ENCODE results near the gene CMSS1.

CMSS1 gene

GRCh38 chr3:100216713-100217112, 399.1 kb downstream of the CMSS1 start:
- H4K5ac ChIP-seq (ENCODE audit: low read length), result no peak overlapping the region
- no peaks in the 10 kb centered on the region for H3K79me1 ChIP-seq (ENCODE audit: low read length)
- H3K4me2 ChIP-seq (ENCODE audit: low read length), result no peak overlapping the region
- no peaks in the 10 kb centered on the region for H3K36me3 ChIP-seq (ENCODE audit: control insufficient read depth, insufficient read depth, low read length)
- WGBS (ENCODE audit: extremely low coverage, insufficient coverage, low lambda C conversion rate), result no CpG with 5 or more reads among the region's 1 CpG
- no peak overlapping the region for H3K18ac ChIP-seq (ENCODE audit: low read length)
- no peak overlapping the region for H3K23ac ChIP-seq (ENCODE audit: low read length)
- no peak overlapping the region for H2BK5ac ChIP-seq (ENCODE audit: low read length)
- DNase-seq, result no peak
- no peaks in the 10 kb centered on the region for H3K27me3 ChIP-seq (ENCODE audit: insufficient read depth, low read length, poor library complexity)
- no peak overlapping the region for H4K8ac ChIP-seq (ENCODE audit: low read depth, low read length)
- H3K4me1 ChIP-seq (ENCODE audit: control insufficient read depth, low read depth, low read length), result no peaks in the 10 kb centered on the region
- no peaks in the 10 kb centered on the region for H3K79me2 ChIP-seq (ENCODE audit: control insufficient read depth, insufficient read depth, low read length)
- no peak overlapping the region for H3K56ac ChIP-seq (ENCODE audit: low read length)
- no peak overlapping the region for H3K27ac ChIP-seq (ENCODE audit: low read depth, low read length)
- H2BK15ac ChIP-seq (replicated peaks; ENCODE audit: low read depth), result no peak overlapping the region
- no peak overlapping the region for H2BK120ac ChIP-seq (ENCODE audit: low read depth, low read length)
- no peak overlapping the region for H3K9ac ChIP-seq (ENCODE audit: low read length)
- H3K4ac ChIP-seq (ENCODE audit: low read depth, low read length), result no peak overlapping the region
- H2AK5ac ChIP-seq (ENCODE audit: low read length), result no peak overlapping the region
- no peak overlapping the region for H3K4me3 ChIP-seq (ENCODE audit: low read length)

- H3K27me3 ChIP-seq (ENCODE audit: insufficient read depth, low read length, poor library complexity), result no peaks in the 10 kb centered on the region
- no peak overlapping the region for H2BK5ac ChIP-seq (ENCODE audit: low read length)
- WGBS (ENCODE audit: extremely low coverage, insufficient coverage, low lambda C conversion rate), result no CpG with 5 or more reads among the region's 1 CpG
- H3K56ac ChIP-seq (ENCODE audit: low read length), result no peak overlapping the region
- no peak overlapping the region for H4K5ac ChIP-seq (ENCODE audit: low read length)
- no peak overlapping the region for H3K4me2 ChIP-seq (ENCODE audit: low read length)
- H2BK120ac ChIP-seq (ENCODE audit: low read depth, low read length), result no peak overlapping the region
- H3K23ac ChIP-seq (ENCODE audit: low read length), result no peak overlapping the region
- H3K27ac ChIP-seq (ENCODE audit: low read depth, low read length), result no peak overlapping the region
- H2AK5ac ChIP-seq (ENCODE audit: low read length), result no peak overlapping the region
- H3K9ac ChIP-seq (ENCODE audit: low read length), result no peak overlapping the region
- no peaks in the 10 kb centered on the region for H3K79me2 ChIP-seq (ENCODE audit: control insufficient read depth, insufficient read depth, low read length)
- H2BK15ac ChIP-seq (replicated peaks; ENCODE audit: low read depth), result no peak overlapping the region
- H3K36me3 ChIP-seq (ENCODE audit: control insufficient read depth, insufficient read depth, low read length), result no peaks in the 10 kb centered on the region
- no peak overlapping the region for H3K4ac ChIP-seq (ENCODE audit: low read depth, low read length)
- no peaks in the 10 kb centered on the region for H3K4me1 ChIP-seq (ENCODE audit: control insufficient read depth, low read depth, low read length)
- no peak overlapping the region for H3K4me3 ChIP-seq (ENCODE audit: low read length)
- no peaks in the 10 kb centered on the region for H3K79me1 ChIP-seq (ENCODE audit: low read length)
- no peak for DNase-seq
- no peak overlapping the region for H4K8ac ChIP-seq (ENCODE audit: low read depth, low read length)
- H3K18ac ChIP-seq (ENCODE audit: low read length), result no peak overlapping the region
Measured at GRCh38 chr3:100221159-100221558, 403.5 kb downstream of the CMSS1 start.

- Histone ChIP-seq H2BK5ac (ENCODE audit: low read length) (no peak overlapping the region), H4K5ac (ENCODE audit: low read length) (no peak overlapping the region), H3K4me3 (ENCODE audit: low read length) (no peak overlapping the region), H3K23ac (ENCODE audit: low read length) (no peak overlapping the region), H3K9ac (ENCODE audit: low read length) (no peak overlapping the region), H2BK15ac (replicated peaks; ENCODE audit: low read depth) (no peak overlapping the region), H3K27ac (ENCODE audit: low read depth, low read length) (no peak overlapping the region), H3K79me2 (ENCODE audit: control insufficient read depth, insufficient read depth, low read length) (no peaks in the 10 kb centered on the region), H3K27me3 (ENCODE audit: insufficient read depth, low read length, poor library complexity) (no peaks in the 10 kb centered on the region), H4K8ac (ENCODE audit: low read depth, low read length) (no peak overlapping the region), H3K4ac (ENCODE audit: low read depth, low read length) (no peak overlapping the region), H2AK5ac (ENCODE audit: low read length) (no peak overlapping the region), H3K4me1 (ENCODE audit: control insufficient read depth, low read depth, low read length) (no peaks in the 10 kb centered on the region), H3K36me3 (ENCODE audit: control insufficient read depth, insufficient read depth, low read length) (no peaks in the 10 kb centered on the region), H3K4me2 (ENCODE audit: low read length) (no peak overlapping the region), H2BK120ac (ENCODE audit: low read depth, low read length) (no peak overlapping the region), H3K18ac (ENCODE audit: low read length) (no peak overlapping the region), H3K79me1 (ENCODE audit: low read length) (no peaks in the 10 kb centered on the region), H3K56ac (ENCODE audit: low read length) (no peak overlapping the region)
- DNase-seq, result no peak
- WGBS (ENCODE audit: extremely low coverage, insufficient coverage, low lambda C conversion rate), result no CpG with 5 or more reads among the region's 26 CpGs
Measured at GRCh38 chr3:100225193-100225592, 407.5 kb downstream of the CMSS1 start.

- H3K9ac ChIP-seq (ENCODE audit: low read length), result no peak overlapping the region
- no peak overlapping the region for H3K56ac ChIP-seq (ENCODE audit: low read length)
- no peaks in the 10 kb centered on the region for H3K27me3 ChIP-seq (ENCODE audit: insufficient read depth, low read length, poor library complexity)
- no peak overlapping the region for H3K27ac ChIP-seq (ENCODE audit: low read depth, low read length)
- H3K4ac ChIP-seq (ENCODE audit: low read depth, low read length), result no peak overlapping the region
- H4K8ac ChIP-seq (ENCODE audit: low read depth, low read length), result no peak overlapping the region
- no peak overlapping the region for H2BK120ac ChIP-seq (ENCODE audit: low read depth, low read length)
- H3K4me2 ChIP-seq (ENCODE audit: low read length), result no peak overlapping the region
- no peak overlapping the region for H4K5ac ChIP-seq (ENCODE audit: low read length)
- H3K18ac ChIP-seq (ENCODE audit: low read length), result no peak overlapping the region
- H3K4me3 ChIP-seq (ENCODE audit: low read length), result no peak overlapping the region
- WGBS (ENCODE audit: extremely low coverage, insufficient coverage, low lambda C conversion rate), result no CpG with 5 or more reads among the region's 8 CpGs
- no peaks in the 10 kb centered on the region for H3K79me1 ChIP-seq (ENCODE audit: low read length)
- H3K4me1 ChIP-seq (ENCODE audit: control insufficient read depth, low read depth, low read length), result no peaks in the 10 kb centered on the region
- no peak for DNase-seq
- no peaks in the 10 kb centered on the region for H3K79me2 ChIP-seq (ENCODE audit: control insufficient read depth, insufficient read depth, low read length)
- no peak overlapping the region for H2BK15ac ChIP-seq (replicated peaks; ENCODE audit: low read depth)
- H2BK5ac ChIP-seq (ENCODE audit: low read length), result no peak overlapping the region
- no peaks in the 10 kb centered on the region for H3K36me3 ChIP-seq (ENCODE audit: control insufficient read depth, insufficient read depth, low read length)
- no peak overlapping the region for H2AK5ac ChIP-seq (ENCODE audit: low read length)
- H3K23ac ChIP-seq (ENCODE audit: low read length), result no peak overlapping the region
Measured at GRCh38 chr3:100225883-100226282, 408.2 kb downstream of the CMSS1 start.

- no peak overlapping the region for H2BK5ac ChIP-seq (ENCODE audit: low read length)
- no peak overlapping the region for H3K27ac ChIP-seq (ENCODE audit: low read depth, low read length)
- H3K56ac ChIP-seq (ENCODE audit: low read length), result no peak overlapping the region
- H4K8ac ChIP-seq (ENCODE audit: low read depth, low read length), result no peak overlapping the region
- H3K4me2 ChIP-seq (ENCODE audit: low read length), result no peak overlapping the region
- H3K4me3 ChIP-seq (ENCODE audit: low read length), result no peak overlapping the region
- peak; percentile 71 for DNase-seq
- H3K79me2 ChIP-seq (ENCODE audit: control insufficient read depth, insufficient read depth, low read length), result no peaks in the 10 kb centered on the region
- no peak overlapping the region for H2BK15ac ChIP-seq (replicated peaks; ENCODE audit: low read depth)
- H2BK120ac ChIP-seq (ENCODE audit: low read depth, low read length), result no peak overlapping the region
- no peak overlapping the region for H2AK5ac ChIP-seq (ENCODE audit: low read length)
- no peaks in the 10 kb centered on the region for H3K79me1 ChIP-seq (ENCODE audit: low read length)
- H3K9ac ChIP-seq (ENCODE audit: low read length), result no peak overlapping the region
- H3K36me3 ChIP-seq (ENCODE audit: control insufficient read depth, insufficient read depth, low read length), result no peaks in the 10 kb centered on the region
- WGBS (ENCODE audit: extremely low coverage, insufficient coverage, low lambda C conversion rate), result no CpG with 5 or more reads among the region's 6 CpGs
- H3K4me1 ChIP-seq (ENCODE audit: control insufficient read depth, low read depth, low read length), result no peaks in the 10 kb centered on the region
- H3K18ac ChIP-seq (ENCODE audit: low read length), result no peak overlapping the region
- no peak overlapping the region for H3K23ac ChIP-seq (ENCODE audit: low read length)
- no peak overlapping the region for H4K5ac ChIP-seq (ENCODE audit: low read length)
- no peak overlapping the region for H3K4ac ChIP-seq (ENCODE audit: low read depth, low read length)
- H3K27me3 ChIP-seq (ENCODE audit: insufficient read depth, low read length, poor library complexity), result no peaks in the 10 kb centered on the region
Measured at GRCh38 chr3:100226712-100227429, 409.2 kb downstream of the CMSS1 start.

GRCh38 chr3:100227511-100227921, 409.9 kb downstream of the CMSS1 start:
- H3K9ac ChIP-seq (ENCODE audit: low read length), result no peak overlapping the region
- H2BK5ac ChIP-seq (ENCODE audit: low read length), result no peak overlapping the region
- H3K36me3 ChIP-seq (ENCODE audit: control insufficient read depth, insufficient read depth, low read length), result no peaks in the 10 kb centered on the region
- H4K5ac ChIP-seq (ENCODE audit: low read length), result no peak overlapping the region
- H3K4me3 ChIP-seq (ENCODE audit: low read length), result no peak overlapping the region
- H3K79me1 ChIP-seq (ENCODE audit: low read length), result no peaks in the 10 kb centered on the region
- no CpG with 5 or more reads among the region's 2 CpGs for WGBS (ENCODE audit: extremely low coverage, insufficient coverage, low lambda C conversion rate)
- DNase-seq, result no peak
- H3K4me2 ChIP-seq (ENCODE audit: low read length), result no peak overlapping the region
- H3K4ac ChIP-seq (ENCODE audit: low read depth, low read length), result no peak overlapping the region
- no peak overlapping the region for H3K27ac ChIP-seq (ENCODE audit: low read depth, low read length)
- no peaks in the 10 kb centered on the region for H3K79me2 ChIP-seq (ENCODE audit: control insufficient read depth, insufficient read depth, low read length)
- H2AK5ac ChIP-seq (ENCODE audit: low read length), result no peak overlapping the region
- H3K18ac ChIP-seq (ENCODE audit: low read length), result no peak overlapping the region
- H4K8ac ChIP-seq (ENCODE audit: low read depth, low read length), result no peak overlapping the region
- no peaks in the 10 kb centered on the region for H3K27me3 ChIP-seq (ENCODE audit: insufficient read depth, low read length, poor library complexity)
- peak overlapping the region; percentile 73 for H2BK120ac ChIP-seq (ENCODE audit: low read depth, low read length)
- H3K23ac ChIP-seq (ENCODE audit: low read length), result no peak overlapping the region
- no peak overlapping the region for H2BK15ac ChIP-seq (replicated peaks; ENCODE audit: low read depth)
- H3K4me1 ChIP-seq (ENCODE audit: control insufficient read depth, low read depth, low read length), result no peaks in the 10 kb centered on the region
- H3K56ac ChIP-seq (ENCODE audit: low read length), result no peak overlapping the region
